Loucy (cell line): ENCODE data around the gene ANKFY1.

Source experiments
- H2AFZ ChIP-seq: fragments of 200-600 bp; sonication (generic); 2 replicates; pipeline ENCODE4 v1.6.0; 2016; ENCODE audit warnings: antibody characterized with exemption, mild to moderate bottlenecking, low read length, moderate library complexity
- H3F3A ChIP-seq: fragments of 200-600 bp; 2 replicates; pipeline ENCODE4 v1.6.0; 2016; ENCODE audit warnings: antibody characterized with exemption, low read depth, mild to moderate bottlenecking
- H3K27me3 ChIP-seq: fragments of 200-600 bp; sonication (generic); 2 replicates; pipeline ENCODE4 v1.6.1; 2014; ENCODE audit warnings: low read length, mild to moderate bottlenecking; ENCODE audit not compliant: insufficient read depth, poor library complexity, severe bottlenecking
- H3K36me3 ChIP-seq: fragments of 200-600 bp; sonication (generic); 2 replicates; pipeline ENCODE4 v1.6.1; 2016; ENCODE audit warnings: low read length; ENCODE audit not compliant: insufficient read depth
- H3K4me1 ChIP-seq: fragments of 200-600 bp; sonication (generic); 2 replicates; pipeline ENCODE4 v1.5.1; 2014; ENCODE audit warnings: low read length, mild to moderate bottlenecking; ENCODE audit not compliant: insufficient read depth, poor library complexity, severe bottlenecking
- H3K4me2 ChIP-seq: fragments of 200-600 bp; sonication (generic); 2 replicates; pipeline ENCODE4 v1.6.0; 2014; ENCODE audit warnings: antibody characterized with exemption, low read length, low read depth, mild to moderate bottlenecking; ENCODE audit not compliant: poor library complexity, severe bottlenecking
- H3K4me3 ChIP-seq: fragments of 200-600 bp; sonication (generic); 2 replicates; pipeline ENCODE4 v1.5.1; 2014; ENCODE audit warnings: low read length, mild to moderate bottlenecking, mixed read lengths; ENCODE audit not compliant: poor library complexity, severe bottlenecking
- H3K79me2 ChIP-seq: fragments of 200-600 bp; sonication (generic); 2 replicates; pipeline ENCODE4 v1.6.1; 2014; ENCODE audit warnings: low read length; ENCODE audit not compliant: insufficient read depth
- H3K9ac ChIP-seq: fragments of 200-600 bp; sonication (generic); 2 replicates; pipeline ENCODE4 v1.6.0; 2014; ENCODE audit warnings: mild to moderate bottlenecking, low read depth, low read length, moderate library complexity; ENCODE audit not compliant: poor library complexity, severe bottlenecking
- H3K9me2 ChIP-seq: fragments of 200-600 bp; sonication (generic); replicated peaks from 2 replicates; pipeline ENCODE4 v1.6.1; 2016; ENCODE audit warnings: low read depth, low read length, mixed read lengths
- H3K9me3 ChIP-seq: fragments of 200-600 bp; sonication (generic); 2 replicates; pipeline ENCODE4 v1.6.1; 2014; ENCODE audit warnings: mild to moderate bottlenecking, antibody characterized with exemption, low read length, low read depth; ENCODE audit not compliant: insufficient read depth
- H4K20me1 ChIP-seq: fragments of 200-600 bp; sonication (generic); 2 replicates; pipeline ENCODE4 v1.6.0; 2014; ENCODE audit warnings: antibody characterized with exemption, low read length, mild to moderate bottlenecking; ENCODE audit not compliant: insufficient read depth, poor library complexity, severe bottlenecking
- EZH2phosphoT487 ChIP-seq: fragments of 200-600 bp; IDR thresholded peaks from 2 replicates; pipeline ENCODE4 v1.6.1; 2018; ENCODE audit warnings: antibody characterized with exemption, mild to moderate bottlenecking, moderate library complexity, borderline replicate concordance
- TF ChIP-seq, protein P1 (sequence below): fragments of 200-600 bp; sonication (generic); conservative IDR thresholded peaks from 2 replicates; pipeline ENCODE4 v1.5.1; 2014; ENCODE audit warnings: mild to moderate bottlenecking, antibody characterized with exemption, low read length

Gene ANKFY1

GRCh38 chr17:4269915-4270314, 6.1 kb upstream of the ANKFY1 start:
- no peaks in the 10 kb centered on the region for H3K9me2 ChIP-seq
- H4K20me1 ChIP-seq: no peaks in the 10 kb centered on the region
- H3K4me3 ChIP-seq: no peak overlapping the region
- H3K4me1 ChIP-seq: no peaks in the 10 kb centered on the region
- no peaks in the 10 kb centered on the region for H3K9me3 ChIP-seq
- H3K36me3 ChIP-seq: peaks cover 57% of the 10 kb centered on the region; the same call in 1 of the 2 replicates
- H3K9ac ChIP-seq: no peak overlapping the region
- no peak overlapping the region for H2AFZ ChIP-seq
- peaks cover 5% of the 10 kb centered on the region; the same call in 1 of the 2 replicates for H3F3A ChIP-seq
- H3K79me2 ChIP-seq: no peaks in the 10 kb centered on the region; the same call in 1 of the 2 replicates
- TF ChIP-seq EZH2phosphoT487: no peak
- TF ChIP-seq, protein P1, sequence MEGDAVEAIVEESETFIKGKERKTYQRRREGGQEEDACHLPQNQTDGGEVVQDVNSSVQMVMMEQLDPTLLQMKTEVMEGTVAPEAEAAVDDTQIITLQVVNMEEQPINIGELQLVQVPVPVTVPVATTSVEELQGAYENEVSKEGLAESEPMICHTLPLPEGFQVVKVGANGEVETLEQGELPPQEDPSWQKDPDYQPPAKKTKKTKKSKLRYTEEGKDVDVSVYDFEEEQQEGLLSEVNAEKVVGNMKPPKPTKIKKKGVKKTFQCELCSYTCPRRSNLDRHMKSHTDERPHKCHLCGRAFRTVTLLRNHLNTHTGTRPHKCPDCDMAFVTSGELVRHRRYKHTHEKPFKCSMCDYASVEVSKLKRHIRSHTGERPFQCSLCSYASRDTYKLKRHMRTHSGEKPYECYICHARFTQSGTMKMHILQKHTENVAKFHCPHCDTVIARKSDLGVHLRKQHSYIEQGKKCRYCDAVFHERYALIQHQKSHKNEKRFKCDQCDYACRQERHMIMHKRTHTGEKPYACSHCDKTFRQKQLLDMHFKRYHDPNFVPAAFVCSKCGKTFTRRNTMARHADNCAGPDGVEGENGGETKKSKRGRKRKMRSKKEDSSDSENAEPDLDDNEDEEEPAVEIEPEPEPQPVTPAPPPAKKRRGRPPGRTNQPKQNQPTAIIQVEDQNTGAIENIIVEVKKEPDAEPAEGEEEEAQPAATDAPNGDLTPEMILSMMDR: no peak
- no peaks in the 10 kb centered on the region for H3K27me3 ChIP-seq
- no peak overlapping the region for H3K4me2 ChIP-seq

DNA sequence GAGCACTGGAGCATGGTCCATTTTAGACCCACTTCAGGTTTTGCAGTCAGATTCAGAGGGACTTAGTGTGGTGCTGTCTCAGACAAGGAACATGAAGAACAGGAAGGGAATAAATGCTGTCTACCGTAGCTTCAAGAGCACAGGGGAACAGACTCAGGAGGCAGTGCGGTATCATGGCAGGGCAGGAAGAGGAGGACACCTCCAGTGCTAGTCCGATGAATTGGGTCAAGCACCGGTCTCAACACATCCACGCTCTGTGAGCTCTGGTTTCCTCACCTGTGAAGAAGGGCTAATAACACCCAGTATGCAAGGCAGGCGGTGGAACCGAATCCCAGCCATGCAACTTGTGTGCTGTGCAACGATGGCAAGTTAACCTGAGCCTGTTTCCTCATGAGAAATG, 3.6 kb upstream of the ANKFY1 start:
- Histone ChIP-seq H3F3A (peaks cover 5% of the 10 kb centered on the region; the same call in 1 of the 2 replicates), H2AFZ (no peak overlapping the region), H3K9me3 (no peaks in the 10 kb centered on the region), H4K20me1 (peaks cover 11% of the 10 kb centered on the region), H3K4me1 (peaks cover 7% of the 10 kb centered on the region), H3K36me3 (peaks cover 48% of the 10 kb centered on the region; the same call in 1 of the 2 replicates), H3K4me2 (no peak overlapping the region), H3K9me2 (no peaks in the 10 kb centered on the region), H3K9ac (no peak overlapping the region), H3K27me3 (no peaks in the 10 kb centered on the region), H3K4me3 (no peak overlapping the region), H3K79me2 (peaks cover 19% of the 10 kb centered on the region)
- TF ChIP-seq, protein P1: no peak
- TF ChIP-seq EZH2phosphoT487: no peak

DNA sequence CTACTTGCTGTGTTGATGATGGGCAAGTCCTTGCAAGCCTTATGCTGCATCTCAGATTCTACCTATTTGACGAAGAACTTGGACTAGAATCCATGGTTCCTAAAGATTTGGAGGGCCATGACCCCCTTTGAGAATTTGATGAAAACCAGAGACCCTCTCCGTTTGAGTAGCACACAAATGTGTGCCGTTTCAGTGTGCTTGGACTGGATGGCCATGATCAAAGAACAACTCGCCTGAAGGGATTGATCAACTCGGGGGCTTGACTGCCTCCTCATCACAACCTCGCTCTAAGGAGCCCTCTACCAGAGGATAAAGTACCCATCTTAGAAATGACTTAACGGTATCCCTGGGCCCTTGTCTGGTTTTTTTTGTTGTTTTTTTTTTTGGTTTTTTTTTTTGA, 2.8 kb upstream of the ANKFY1 start:
- H3K4me1 ChIP-seq: peaks cover 15% of the 10 kb centered on the region
- H2AFZ ChIP-seq: no peak overlapping the region
- TF ChIP-seq EZH2phosphoT487: no peak
- TF ChIP-seq, protein P1: no peak
- H3K9ac ChIP-seq: no peak overlapping the region
- peaks cover 5% of the 10 kb centered on the region; the same call in 1 of the 2 replicates for H3F3A ChIP-seq
- H3K9me2 ChIP-seq: no peaks in the 10 kb centered on the region
- peaks cover 18% of the 10 kb centered on the region for H4K20me1 ChIP-seq
- H3K4me2 ChIP-seq: no peak overlapping the region
- no peaks in the 10 kb centered on the region for H3K9me3 ChIP-seq
- H3K36me3 ChIP-seq: peaks cover 40% of the 10 kb centered on the region; the same call in 1 of the 2 replicates
- no peaks in the 10 kb centered on the region for H3K27me3 ChIP-seq
- no peak overlapping the region for H3K4me3 ChIP-seq
- peaks cover 27% of the 10 kb centered on the region for H3K79me2 ChIP-seq
